A673 (cell line): Measurements from ENCODE around the gene COL4A6.

ENCODE experiments used
- CTCF ChIP-seq: fragments of 300-800, 200-600 bp; sonication (generic); conservative IDR thresholded peaks from 2 replicates; pipeline ENCODE4 v1.5.1; 2017; ENCODE audit warnings: low read depth, mild to moderate bottlenecking, antibody characterized with exemption, low read length, moderate library complexity, mixed read lengths
- EZH2 ChIP-seq: fragments of 200-600 bp; sonication (generic); IDR thresholded peaks from 2 replicates; pipeline ENCODE4 v1.6.1; 2017; ENCODE audit warnings: borderline replicate concordance, low read depth, mild to moderate bottlenecking, mixed read lengths, antibody characterized with exemption, low read length; ENCODE audit not compliant: poor library complexity, severe bottlenecking

- TF ChIP-seq CTCF (no peak), EZH2 (no peak)
Measured at GRCh38 chrX:108199041-108199440, 239.2 kb downstream of the COL4A6 start.
